ENCODE results near the gene FNDC3B. TPM values are rescaled to one million over a fixed set of nuclear protein-coding genes. Genes with fewer than 3 reads are reported as not detected.

The FNDC3B gene
- total and polyA plus RNA-seq, 9 donors: 22.1 to 198 (median 108) TPM

- 83 to 90% (median 85%) methylated on average over 4 of the region's 4 CpGs for WGBS, 3 donors
- no peaks in the 10 kb centered on the region for H3K36me3 ChIP-seq
- peaks cover 18% of the 10 kb centered on the region for H3K4me1 ChIP-seq (ENCODE audit: insufficient read depth)
- TF ChIP-seq, protein P1, sequence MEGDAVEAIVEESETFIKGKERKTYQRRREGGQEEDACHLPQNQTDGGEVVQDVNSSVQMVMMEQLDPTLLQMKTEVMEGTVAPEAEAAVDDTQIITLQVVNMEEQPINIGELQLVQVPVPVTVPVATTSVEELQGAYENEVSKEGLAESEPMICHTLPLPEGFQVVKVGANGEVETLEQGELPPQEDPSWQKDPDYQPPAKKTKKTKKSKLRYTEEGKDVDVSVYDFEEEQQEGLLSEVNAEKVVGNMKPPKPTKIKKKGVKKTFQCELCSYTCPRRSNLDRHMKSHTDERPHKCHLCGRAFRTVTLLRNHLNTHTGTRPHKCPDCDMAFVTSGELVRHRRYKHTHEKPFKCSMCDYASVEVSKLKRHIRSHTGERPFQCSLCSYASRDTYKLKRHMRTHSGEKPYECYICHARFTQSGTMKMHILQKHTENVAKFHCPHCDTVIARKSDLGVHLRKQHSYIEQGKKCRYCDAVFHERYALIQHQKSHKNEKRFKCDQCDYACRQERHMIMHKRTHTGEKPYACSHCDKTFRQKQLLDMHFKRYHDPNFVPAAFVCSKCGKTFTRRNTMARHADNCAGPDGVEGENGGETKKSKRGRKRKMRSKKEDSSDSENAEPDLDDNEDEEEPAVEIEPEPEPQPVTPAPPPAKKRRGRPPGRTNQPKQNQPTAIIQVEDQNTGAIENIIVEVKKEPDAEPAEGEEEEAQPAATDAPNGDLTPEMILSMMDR (IDR thresholded peaks at IDR 0.05): no peak
- TF ChIP-seq EP300 (IDR thresholded peaks at IDR 0.05) (no peak), POLR2A (IDR thresholded peaks at IDR 0.05) (no peak)
- no peaks in the 10 kb centered on the region for H3K27me3 ChIP-seq
- DNase-seq: no peak
- intact Hi-C loops (cut with DNase I): no loop called here
- no peak overlapping the region for H3K4me3 ChIP-seq
- no peak overlapping the region for H3K27ac ChIP-seq
- no peaks in the 10 kb centered on the region for H3K9me3 ChIP-seq
Observed at GRCh38 chr3:172132159-172132586, 92.8 kb downstream of the FNDC3B start.

DNA sequence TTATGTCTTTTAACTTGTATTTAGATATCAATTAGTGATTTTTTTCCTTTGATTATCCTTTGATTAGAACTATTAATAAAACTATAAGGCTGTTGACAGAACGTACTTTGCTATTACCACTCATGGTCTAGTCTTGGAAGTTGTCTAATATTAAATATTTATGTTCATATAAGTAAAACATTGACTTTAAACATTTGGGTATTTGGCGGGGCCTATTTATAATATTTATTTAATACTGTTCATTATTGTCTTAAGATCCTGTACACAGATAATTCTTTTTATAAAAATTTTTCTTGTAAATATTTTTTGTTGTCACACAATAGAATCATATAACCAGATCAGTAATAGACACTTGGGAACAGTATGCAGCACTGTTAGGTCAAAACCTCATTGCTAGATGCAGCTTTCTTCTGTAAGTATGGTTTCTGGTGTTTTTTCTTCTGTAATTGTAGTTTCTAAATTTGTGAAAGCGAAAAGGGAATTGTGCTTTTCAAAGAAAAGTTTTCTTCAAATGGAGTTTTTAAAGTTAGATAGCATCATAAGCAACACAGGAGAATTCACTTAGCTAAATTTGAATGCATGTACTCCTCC lies 93.4 kb downstream of the FNDC3B start:
- TF ChIP-seq, protein P1 (IDR thresholded peaks at IDR 0.05): no peak
- TF ChIP-seq POLR2A (IDR thresholded peaks at IDR 0.05): no peak
- TF ChIP-seq EP300 (IDR thresholded peaks at IDR 0.05): no peak
- Histone ChIP-seq H3K27ac (no peak overlapping the region), H3K4me1 (ENCODE audit: insufficient read depth) (peaks cover 19% of the 10 kb centered on the region), H3K4me3 (no peak overlapping the region), H3K27me3 (no peaks in the 10 kb centered on the region), H3K9me3 (no peaks in the 10 kb centered on the region), H3K36me3 (no peaks in the 10 kb centered on the region)
- intact Hi-C loops (cut with DNase I): no loop called here
- no peak for DNase-seq
- WGBS, 3 donors: 92 to 96% (median 94%) methylated on average over 3 of the region's 3 CpGs

GRCh38 chr3:172133838-172134237 lies 94.5 kb downstream of the FNDC3B start:
- whole genome bisulfite sequencing, 3 donors: 95 to 97% (median 96%) methylated on average over 4 of the region's 4 CpGs
- no peaks in the 10 kb centered on the region for H3K27me3 ChIP-seq
- peaks cover 18% of the 10 kb centered on the region for H3K4me1 ChIP-seq (ENCODE audit: insufficient read depth)
- no peak overlapping the region for H3K27ac ChIP-seq
- no peak for TF ChIP-seq POLR2A (IDR thresholded peaks at IDR 0.05)
- TF ChIP-seq, protein P1 (IDR thresholded peaks at IDR 0.05): no peak
- TF ChIP-seq EP300 (IDR thresholded peaks at IDR 0.05): no peak
- no peak for DNase-seq
- no peaks in the 10 kb centered on the region for H3K9me3 ChIP-seq
- intact Hi-C loops (cut with DNase I): no loop called here
- no peaks in the 10 kb centered on the region for H3K36me3 ChIP-seq
- H3K4me3 ChIP-seq: no peak overlapping the region

DNA sequence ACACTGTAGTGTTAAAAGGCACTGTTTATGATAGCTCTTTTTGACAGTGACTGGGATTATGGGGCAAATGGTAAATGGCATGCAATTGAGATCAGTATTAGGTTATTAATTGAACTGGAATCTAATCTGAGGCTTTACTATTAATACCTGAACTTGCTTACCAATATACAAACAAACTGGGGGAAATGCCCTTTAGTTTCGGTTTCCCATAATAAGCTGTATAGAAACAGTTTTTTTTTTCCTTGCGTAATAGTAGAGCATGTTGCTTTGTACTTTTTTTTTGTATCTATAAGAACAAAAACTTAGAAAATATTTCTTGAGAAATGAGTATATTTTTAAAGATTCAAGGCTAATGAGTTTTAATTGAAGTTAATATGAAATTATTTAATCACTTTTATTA lies 95.0 kb downstream of the FNDC3B start:
- Histone ChIP-seq H3K36me3 (no peaks in the 10 kb centered on the region), H3K27ac (no peak overlapping the region), H3K9me3 (no peaks in the 10 kb centered on the region), H3K4me3 (no peak overlapping the region), H3K4me1 (ENCODE audit: insufficient read depth) (peaks cover 15% of the 10 kb centered on the region), H3K27me3 (no peaks in the 10 kb centered on the region)
- WGBS, 3 donors: 85 to 96% (median 92%) methylated on average over 2 of the region's 2 CpGs
- TF ChIP-seq EP300 (IDR thresholded peaks at IDR 0.05) (no peak), POLR2A (IDR thresholded peaks at IDR 0.05) (no peak)
- TF ChIP-seq, protein P1 (IDR thresholded peaks at IDR 0.05): no peak
- intact Hi-C loops (cut with DNase I): no loop called here
- DNase-seq: no peak
